DMS53 treated with DMSO at 0.1 percent for 48 hours (cell line): ENCODE measurements around the gene GRIK5.
"Not testable (repeated sequence)": the region's sequence is repeated elsewhere in the genome, so short reads cannot be mapped to it uniquely, and the experiment has no call there.

Source experiments
- DNase-seq: peaks from one replicate; lab custom pipeline; 2025; ENCODE audit not compliant: unreplicated experiment; lab: John Stamatoyannopoulos, UW

The GRIK5 gene

GRCh38 chr19:41994521-41994971, 75.5 kb downstream of the GRIK5 start:
- no peak for DNase-seq

GRCh38 chr19:41993612-41994483, 76.2 kb downstream of the GRIK5 start, which contains the start of gene ATP1A3:
Gene ATP1A3, minus strand, starts transcription at chr19:41994230. Its CDS starts 154 bp downstream, at chr19:41994076.
- peak; percentile 71 for DNase-seq

GRCh38 chr19:41991925-41992569, 78.0 kb downstream of the GRIK5 start:
- DNase-seq = not testable (repeated sequence)

GRCh38 chr19:41991025-41991424, 79.0 kb downstream of the GRIK5 start:
- no peak for DNase-seq

GRCh38 chr19:41990615-41991014, 79.4 kb downstream of the GRIK5 start:
- DNase-seq = no peak

GRCh38 chr19:41990028-41990427, 80.0 kb downstream of the GRIK5 start:
- DNase-seq = no peak

GRCh38 chr19:41988947-41989346, 81.1 kb downstream of the GRIK5 start:
- DNase-seq = no peak

- DNase-seq = no peak
Observed at GRCh38 chr19:41987141-41987860, 82.7 kb downstream of the GRIK5 start.

GRCh38 chr19:41984961-41985360, 85.0 kb downstream of the GRIK5 start:
- no peak for DNase-seq

GRCh38 chr19:41981724-41982123, 88.3 kb downstream of the GRIK5 start:
- no peak for DNase-seq

GRCh38 chr19:41978470-41978869, 91.5 kb downstream of the GRIK5 start:
- DNase-seq = no peak

- DNase-seq = no peak
Observed at GRCh38 chr19:41977916-41978315, 92.1 kb downstream of the GRIK5 start.

- DNase-seq = no peak
Observed at GRCh38 chr19:41974652-41975051, 95.4 kb downstream of the GRIK5 start.

GRCh38 chr19:41971363-41971762, 98.6 kb downstream of the GRIK5 start:
- DNase-seq = no peak

- no peak for DNase-seq
Observed at GRCh38 chr19:41969772-41970458, 100.1 kb downstream of the GRIK5 start.

GRCh38 chr19:41968751-41969595, 101.0 kb downstream of the GRIK5 start:
- no peak for DNase-seq

- DNase-seq = no peak
Observed at GRCh38 chr19:41967054-41967783, 102.8 kb downstream of the GRIK5 start.

GRCh38 chr19:41965106-41965505, 104.9 kb downstream of the GRIK5 start:
- no peak for DNase-seq

GRCh38 chr19:41960973-41961372, 109.0 kb downstream of the GRIK5 start:
- no peak for DNase-seq
